Glutamatergic neuron (in vitro differentiated cells): ENCODE data around the gene PLPP4. TPM values are rescaled to one million over a fixed set of nuclear protein-coding genes. Genes with fewer than 3 reads are reported as not detected.

Experiments used
- DNase-seq: peaks from one replicate; pipeline ENCODE4 v3.0.0; 2022
- H3K27ac Mint-ChIP-seq: one replicate; pipeline ENCODE4 v1.8.0; 2020; ENCODE audit warnings: mild to moderate bottlenecking, mixed read lengths, inconsistent platforms; ENCODE audit not compliant: unreplicated experiment
- H3K27me3 Mint-ChIP-seq: one replicate; pipeline ENCODE4 v1.8.0; 2020; ENCODE audit warnings: mild to moderate bottlenecking, moderate library complexity, mixed read lengths, inconsistent platforms; ENCODE audit not compliant: unreplicated experiment
- H3K36me3 Mint-ChIP-seq: one replicate; pipeline ENCODE4 v1.8.0; 2020; ENCODE audit warnings: mild to moderate bottlenecking, mixed read lengths, inconsistent platforms; ENCODE audit not compliant: unreplicated experiment
- H3K4me1 Mint-ChIP-seq: one replicate; pipeline ENCODE4 v1.8.0; 2020; ENCODE audit warnings: mild to moderate bottlenecking, low read depth, mixed read lengths, inconsistent platforms; ENCODE audit not compliant: unreplicated experiment
- H3K4me3 Mint-ChIP-seq: one replicate; pipeline ENCODE4 v1.8.0; 2020; ENCODE audit warnings: mild to moderate bottlenecking, mixed read lengths, inconsistent platforms; ENCODE audit not compliant: unreplicated experiment
- H3K9me3 Mint-ChIP-seq: one replicate; pipeline ENCODE4 v1.8.0; 2020; ENCODE audit warnings: mild to moderate bottlenecking, moderate library complexity, mixed read lengths, inconsistent platforms; ENCODE audit not compliant: unreplicated experiment
- total RNA-seq: library from RNA; stranded (reverse); fragmentation: NEBNext Ultra II Directional; extraction: Animal tissue kit (Norgen Biotek cat#: 25700); gene quantifications from one replicate; pipeline ENCODE4 v1.2.1, GENCODE V29; 2021; ENCODE audit not compliant: unreplicated experiment
- TF ChIP-seq, protein P1 (sequence below): fragments of 200-600 bp; sonication (generic); IDR thresholded peaks from one replicate; pipeline ENCODE4 v1.5.0; 2021; ENCODE audit not compliant: partially characterized antibody, unreplicated experiment

The PLPP4 gene
- total RNA-seq, 1 donor from 2014 or later = 2.6 TPM

DNA sequence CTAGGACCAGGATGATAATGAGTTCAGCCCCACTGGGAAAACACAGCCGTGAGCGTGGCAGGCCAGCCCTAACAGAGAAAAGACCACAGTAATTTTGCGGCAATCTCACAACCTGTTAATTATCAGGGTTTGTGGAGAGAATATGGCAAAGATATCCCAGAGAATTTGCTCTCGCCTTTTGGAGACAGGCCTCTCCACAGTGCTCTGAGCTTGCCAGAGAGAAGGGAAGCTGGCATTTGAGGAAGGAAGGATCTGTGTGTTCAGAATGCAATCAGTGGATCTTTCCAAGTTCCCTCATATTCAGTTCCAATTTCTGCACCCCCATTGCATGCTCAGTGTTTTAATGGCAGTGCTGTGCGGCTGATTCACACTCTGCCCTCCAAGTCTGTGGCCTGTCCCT, 60.2 kb downstream of the PLPP4 start:
- Mint-ChIP-seq H3K4me3 (no peak overlapping the region), H3K9me3 (no peaks in the 10 kb centered on the region), H3K27ac (no peak overlapping the region), H3K4me1 (peaks cover 12% of the 10 kb centered on the region), H3K27me3 (no peaks in the 10 kb centered on the region), H3K36me3 (no peaks in the 10 kb centered on the region)
- TF ChIP-seq, protein P1, sequence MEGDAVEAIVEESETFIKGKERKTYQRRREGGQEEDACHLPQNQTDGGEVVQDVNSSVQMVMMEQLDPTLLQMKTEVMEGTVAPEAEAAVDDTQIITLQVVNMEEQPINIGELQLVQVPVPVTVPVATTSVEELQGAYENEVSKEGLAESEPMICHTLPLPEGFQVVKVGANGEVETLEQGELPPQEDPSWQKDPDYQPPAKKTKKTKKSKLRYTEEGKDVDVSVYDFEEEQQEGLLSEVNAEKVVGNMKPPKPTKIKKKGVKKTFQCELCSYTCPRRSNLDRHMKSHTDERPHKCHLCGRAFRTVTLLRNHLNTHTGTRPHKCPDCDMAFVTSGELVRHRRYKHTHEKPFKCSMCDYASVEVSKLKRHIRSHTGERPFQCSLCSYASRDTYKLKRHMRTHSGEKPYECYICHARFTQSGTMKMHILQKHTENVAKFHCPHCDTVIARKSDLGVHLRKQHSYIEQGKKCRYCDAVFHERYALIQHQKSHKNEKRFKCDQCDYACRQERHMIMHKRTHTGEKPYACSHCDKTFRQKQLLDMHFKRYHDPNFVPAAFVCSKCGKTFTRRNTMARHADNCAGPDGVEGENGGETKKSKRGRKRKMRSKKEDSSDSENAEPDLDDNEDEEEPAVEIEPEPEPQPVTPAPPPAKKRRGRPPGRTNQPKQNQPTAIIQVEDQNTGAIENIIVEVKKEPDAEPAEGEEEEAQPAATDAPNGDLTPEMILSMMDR = no peak
- no peak for DNase-seq

DNA sequence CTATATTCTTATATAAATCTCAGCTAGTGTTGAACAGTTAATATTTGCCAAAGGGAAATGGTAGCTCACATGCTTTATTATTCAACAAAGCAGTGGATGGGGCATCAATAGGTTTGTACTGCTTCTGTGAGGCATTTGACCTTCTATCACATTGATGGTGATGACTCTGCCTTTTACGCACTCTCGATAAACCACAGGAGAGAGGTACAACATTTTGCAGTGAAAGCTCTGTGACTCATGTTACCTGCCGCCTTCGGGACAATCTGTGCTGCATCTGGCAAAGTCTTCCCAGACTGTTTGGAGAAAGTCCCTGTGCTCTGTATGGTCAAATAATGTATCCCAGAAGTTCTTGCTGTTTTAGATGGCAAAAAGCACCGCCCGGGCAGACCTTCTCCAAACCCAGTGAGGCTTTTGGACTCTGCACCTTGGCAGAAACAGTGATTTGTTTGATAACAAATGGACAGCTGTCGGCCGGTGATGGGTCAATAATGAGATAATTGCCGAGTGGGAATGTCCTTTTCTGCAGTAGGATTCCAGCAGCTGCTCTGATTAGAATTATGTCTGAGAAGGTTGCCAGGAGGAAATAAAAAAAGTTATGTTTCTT, 61.0 kb downstream of the PLPP4 start:
- Mint-ChIP-seq H3K4me1 (peaks cover 15% of the 10 kb centered on the region), H3K36me3 (no peaks in the 10 kb centered on the region), H3K9me3 (no peaks in the 10 kb centered on the region), H3K4me3 (no peak overlapping the region), H3K27me3 (no peaks in the 10 kb centered on the region), H3K27ac (no peak overlapping the region)
- TF ChIP-seq, protein P1 = no peak
- DNase-seq = no peak

DNA sequence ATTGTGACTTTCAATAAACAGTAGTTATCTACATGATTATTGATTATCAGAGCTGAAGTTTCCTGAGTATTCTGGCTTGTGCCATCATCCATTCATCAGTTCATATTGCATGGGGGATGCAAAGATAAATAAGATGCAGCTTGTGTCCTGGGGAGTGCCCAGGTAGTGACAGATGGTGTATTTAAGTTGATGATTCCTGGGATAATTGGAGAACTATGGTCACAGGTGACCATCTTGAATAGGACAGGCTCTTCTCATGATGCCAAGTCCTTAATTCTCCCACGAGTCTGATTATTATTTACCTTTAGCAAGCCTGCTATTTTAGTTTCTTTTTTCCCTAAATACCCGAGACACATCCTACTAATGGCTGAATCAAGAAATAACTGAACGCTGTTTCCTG, 64.9 kb downstream of the PLPP4 start:
- peaks cover 18% of the 10 kb centered on the region for H3K4me1 Mint-ChIP-seq
- H3K9me3 Mint-ChIP-seq = peaks cover 2% of the 10 kb centered on the region
- H3K27me3 Mint-ChIP-seq = no peaks in the 10 kb centered on the region
- no peak overlapping the region for H3K4me3 Mint-ChIP-seq
- DNase-seq = no peak
- TF ChIP-seq, protein P1 = no peak
- no peak overlapping the region for H3K27ac Mint-ChIP-seq
- H3K36me3 Mint-ChIP-seq = no peaks in the 10 kb centered on the region

DNA sequence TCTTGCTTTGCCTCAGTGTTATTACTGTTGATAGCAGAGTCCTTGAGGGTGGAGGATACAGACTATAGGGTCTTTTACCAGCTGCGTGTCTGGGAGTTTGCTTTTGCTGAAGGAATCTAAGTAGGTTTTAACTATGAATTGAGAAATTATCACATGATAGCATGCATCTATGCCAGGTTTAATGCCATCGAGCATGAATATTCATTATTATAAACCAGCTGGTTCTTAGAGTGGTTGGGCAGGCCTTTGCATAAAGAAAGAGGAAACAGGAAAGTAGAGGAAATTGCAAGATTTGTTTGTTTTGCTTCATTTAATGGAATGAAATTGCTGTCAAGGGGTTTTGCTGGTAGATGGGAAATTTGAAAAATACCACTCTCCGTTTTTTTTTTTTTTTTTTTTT, 70.7 kb downstream of the PLPP4 start:
- Mint-ChIP-seq H3K27me3 (no peaks in the 10 kb centered on the region), H3K4me1 (peaks cover 11% of the 10 kb centered on the region), H3K9me3 (peaks cover 2% of the 10 kb centered on the region), H3K27ac (no peak overlapping the region), H3K4me3 (no peak overlapping the region), H3K36me3 (no peaks in the 10 kb centered on the region)
- TF ChIP-seq, protein P1 = no peak
- no peak for DNase-seq

DNA sequence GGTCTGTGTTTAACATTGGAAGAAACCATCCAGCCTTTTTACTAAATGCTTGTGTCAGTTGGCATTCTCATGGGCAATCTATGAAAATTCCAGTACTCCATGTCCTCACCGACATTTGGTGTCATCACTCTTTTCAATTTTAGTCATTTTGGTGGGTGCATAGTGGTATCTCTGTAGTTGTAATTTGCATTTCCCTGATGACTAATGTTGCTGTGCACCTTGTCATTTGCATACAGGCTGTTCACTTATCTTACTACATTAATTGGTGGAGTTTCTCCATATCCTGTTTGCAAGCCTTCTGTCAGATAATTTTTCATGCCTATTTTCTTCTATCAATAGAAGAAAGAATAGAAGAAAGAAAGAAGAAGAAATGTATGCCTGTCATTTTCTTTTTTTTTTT, 73.7 kb downstream of the PLPP4 start:
- Mint-ChIP-seq H3K27ac (no peak overlapping the region), H3K27me3 (no peaks in the 10 kb centered on the region), H3K9me3 (no peaks in the 10 kb centered on the region), H3K4me3 (no peak overlapping the region), H3K36me3 (peaks cover 16% of the 10 kb centered on the region), H3K4me1 (peaks cover 6% of the 10 kb centered on the region)
- no peak for DNase-seq
- TF ChIP-seq, protein P1 = no peak
